Thymus (tissue), 14 donors: ENCODE results near the gene SLC25A4. TPM values are rescaled to one million over a fixed set of nuclear protein-coding genes. Genes with fewer than 3 reads are reported as not detected.

Experiments used
- DNase-seq, 9 donors: peaks; one replicate each; pipeline ENCODE4 v3.0.0-alpha.2; 2013; ENCODE audit warnings: low spot score in 9 of 9, low read depth in 6 of 9, missing footprints in 1 of 9
- H3K27ac ChIP-seq, 2 donors: one replicate each; pipeline ENCODE4 v1.5.1; 2013; ENCODE audit warnings: control low read depth in 1 of 2, low read depth in 1 of 2, low read length in 1 of 2, mild to moderate bottlenecking in 1 of 2, moderate library complexity in 1 of 2
- H3K27me3 ChIP-seq, 2 donors: one replicate each; pipeline ENCODE4 v1.5.1; 2013; ENCODE audit warnings: low read length in 1 of 2; ENCODE audit not compliant: control insufficient read depth in 2 of 2, insufficient read depth in 1 of 2
- H3K36me3 ChIP-seq, 2 donors: one replicate each; pipeline ENCODE4 v1.5.1; 2013; ENCODE audit warnings: low read length in 1 of 2, mild to moderate bottlenecking in 1 of 2, moderate library complexity in 1 of 2; ENCODE audit not compliant: control insufficient read depth in 2 of 2, insufficient read depth in 2 of 2
- H3K4me1 ChIP-seq, 2 donors: one replicate each; pipeline ENCODE4 v1.5.1; 2013; ENCODE audit warnings: low read length in 2 of 2; ENCODE audit not compliant: control insufficient read depth in 2 of 2, insufficient read depth in 2 of 2
- H3K4me3 ChIP-seq, 2 donors: one replicate each; pipeline ENCODE4 v1.5.1; 2013; ENCODE audit warnings: low read length in 2 of 2, control low read depth in 1 of 2, mild to moderate bottlenecking in 1 of 2
- H3K9me3 ChIP-seq, 2 donors: one replicate each; pipeline ENCODE4 v1.5.1; 2013; ENCODE audit warnings: low read length in 1 of 2, mild to moderate bottlenecking in 1 of 2; ENCODE audit not compliant: control insufficient read depth in 2 of 2, insufficient read depth in 1 of 2
- WGBS: extraction: QIAGEN DNeasy Blood & Tissue Kit; methylation state at CpG from one replicate; pipeline ENCODE4 v1.1.7; 2013; 5-methylcytosine and 5-hydroxymethylcytosine counted together
- long read RNA-seq, 10 donors: transcript quantifications; one replicate each; lab custom pipeline, GENCODE V29; 2026
- polyA plus RNA-seq: library from polyadenylated mRNA; stranded (reverse); fragments of 200-250 nt; gene quantifications from one replicate; pipeline ENCODE4 v1.2.3, GENCODE V29; 2013
- total RNA-seq: library from RNA; stranded (reverse); fragments of 120-200 nt; gene quantifications from one replicate; pipeline ENCODE4 v1.2.4, GENCODE V29; 2013
- donor health status: healthy.

The SLC25A4 gene
- total RNA-seq (5.7 TPM), polyA plus RNA-seq (15.0 TPM)
- long read RNA-seq, donor 1, full-length matches to known transcripts, result 3 of 3 reads
- long read RNA-seq, donor 1, partial matches to known transcripts, result 0 of 3 reads
- long read RNA-seq, donor 1, other reads (novel, unspliced or antisense), result 0 of 3 reads
- long read RNA-seq, donor 2, result 0 reads
- long read RNA-seq, donor 3, full-length matches to known transcripts, result 25 of 38 reads
- long read RNA-seq, donor 3, partial matches to known transcripts, result 13 of 38 reads
- long read RNA-seq, donor 3, other reads (novel, unspliced or antisense), result 0 of 38 reads
- long read RNA-seq, donor 4, full-length matches to known transcripts, result 12 of 17 reads
- long read RNA-seq, donor 4, partial matches to known transcripts, result 5 of 17 reads
- long read RNA-seq, donor 4, other reads (novel, unspliced or antisense), result 0 of 17 reads
- long read RNA-seq, donor 5, full-length matches to known transcripts, result 20 of 29 reads
- long read RNA-seq, donor 5, partial matches to known transcripts, result 9 of 29 reads
- long read RNA-seq, donor 5, other reads (novel, unspliced or antisense), result 0 of 29 reads
- long read RNA-seq, donor 6, full-length matches to known transcripts, result 6 of 6 reads
- long read RNA-seq, donor 6, partial matches to known transcripts, result 0 of 6 reads
- long read RNA-seq, donor 6, other reads (novel, unspliced or antisense), result 0 of 6 reads
- long read RNA-seq, donor 7, full-length matches to known transcripts, result 26 of 45 reads
- long read RNA-seq, donor 7, partial matches to known transcripts, result 19 of 45 reads
- long read RNA-seq, donor 7, other reads (novel, unspliced or antisense), result 0 of 45 reads
- long read RNA-seq, donor 8, full-length matches to known transcripts, result 4 of 4 reads
- long read RNA-seq, donor 8, partial matches to known transcripts, result 0 of 4 reads
- long read RNA-seq, donor 8, other reads (novel, unspliced or antisense), result 0 of 4 reads
- long read RNA-seq, donor 9, full-length matches to known transcripts, result 14 of 29 reads
- long read RNA-seq, donor 9, partial matches to known transcripts, result 15 of 29 reads
- long read RNA-seq, donor 9, other reads (novel, unspliced or antisense), result 0 of 29 reads
- long read RNA-seq, donor 10, full-length matches to known transcripts, result 7 of 7 reads
- long read RNA-seq, donor 10, partial matches to known transcripts, result 0 of 7 reads
- long read RNA-seq, donor 10, other reads (novel, unspliced or antisense), result 0 of 7 reads

GRCh38 chr4:185142912-185143600, at the start of gene SLC25A4:
SLC25A4 (plus strand) TSS chr4:185143266; CDS start chr4:185143373, 107 bp downstream.
- peak; percentile 38 to 90 (median 74) for DNase-seq
- peaks cover 2 to 6% of the 10 kb centered on the region in 2 donors for H3K4me1 ChIP-seq

GRCh38 chr4:185093603-185094002, 49.5 kb upstream of the SLC25A4 start:
- 93% methylated on average over 3 of the region's 3 CpGs for WGBS
- no peaks in the 10 kb centered on the region for H3K27me3 ChIP-seq

More at GRCh38 chr4:185142912-185143600, at the start of gene SLC25A4:
- Histone ChIP-seq H3K4me3 (peak within 1 kb of the TSS; percentile 56 to 65), H3K27me3 (peaks cover 25 to 64% of the 10 kb centered on the region in 2 donors), H3K36me3 (no peaks in the 10 kb centered on the region), H3K27ac (no peak within 1 kb of the TSS), H3K9me3 (no peaks in the 10 kb centered on the region)
- WGBS, result under 1% methylated on average over 87 of the region's 87 CpGs

GRCh38 chr4:185096032-185096653, 46.9 kb upstream of the SLC25A4 start:
- Histone ChIP-seq H3K9me3 (no peaks in the 10 kb centered on the region), H3K27ac (no peak overlapping the region), H3K27me3 (peaks cover 0 to 10% of the 10 kb centered on the region in 2 donors), H3K36me3 (no peaks in the 10 kb centered on the region), H3K4me1 (no peaks in the 10 kb centered on the region), H3K4me3 (no peak overlapping the region)
- DNase-seq, result peak in 4 of 9 donors; percentile 4 to 42 (median 18)
- 63% methylated on average over 2 of the region's 2 CpGs for WGBS

More at GRCh38 chr4:185093603-185094002, 49.5 kb upstream of the SLC25A4 start:
- no peak overlapping the region for H3K4me3 ChIP-seq
- no peaks in the 10 kb centered on the region for H3K9me3 ChIP-seq
- no peak for DNase-seq
- no peaks in the 10 kb centered on the region for H3K36me3 ChIP-seq
- no peak overlapping the region for H3K27ac ChIP-seq
- no peaks in the 10 kb centered on the region for H3K4me1 ChIP-seq

GRCh38 chr4:185098474-185098873, 44.6 kb upstream of the SLC25A4 start:
- H3K27me3 ChIP-seq, result peaks cover 4 to 12% of the 10 kb centered on the region in 2 donors
- H3K36me3 ChIP-seq, result no peaks in the 10 kb centered on the region
- no peaks in the 10 kb centered on the region for H3K4me1 ChIP-seq
- H3K9me3 ChIP-seq, result no peaks in the 10 kb centered on the region
- no peak overlapping the region for H3K4me3 ChIP-seq
- DNase-seq, result no peak
- H3K27ac ChIP-seq, result no peak overlapping the region

DNA sequence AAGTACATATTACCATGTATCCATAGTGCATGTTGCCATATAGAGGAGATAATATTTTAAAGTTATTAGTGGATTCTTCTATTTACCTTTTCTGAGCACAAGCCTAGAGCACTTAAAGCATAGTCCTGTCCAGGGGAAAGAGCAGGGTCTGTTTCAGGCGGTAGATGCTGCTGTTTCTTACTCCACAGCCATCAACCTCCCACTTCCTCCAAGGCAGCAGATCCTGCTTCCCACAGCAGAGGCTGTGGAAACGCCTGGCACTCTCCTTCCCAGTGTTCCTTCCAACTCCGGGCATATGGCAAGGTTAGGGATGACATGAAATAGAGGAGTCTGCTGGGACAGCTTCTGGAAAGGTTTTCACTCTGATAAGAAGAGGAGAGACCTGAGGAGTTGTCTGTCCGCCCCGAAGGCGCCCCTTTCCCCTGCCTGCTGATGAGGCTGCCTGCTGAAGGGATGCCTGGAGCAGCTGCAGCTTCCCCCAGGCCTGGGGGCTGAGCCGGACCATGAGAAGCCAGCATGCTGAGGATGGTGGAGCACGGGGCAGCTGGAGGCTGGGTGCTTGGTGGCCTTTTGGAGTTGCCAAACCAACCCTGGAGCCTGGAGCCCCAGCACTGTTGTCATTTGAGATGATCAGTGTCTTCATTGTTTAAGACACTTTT, 43.9 kb upstream of the SLC25A4 start:
- no peak overlapping the region for H3K4me3 ChIP-seq
- H3K9me3 ChIP-seq, result no peaks in the 10 kb centered on the region
- no peak for DNase-seq
- H3K36me3 ChIP-seq, result no peaks in the 10 kb centered on the region
- peaks cover 4 to 14% of the 10 kb centered on the region in 2 donors for H3K27me3 ChIP-seq
- H3K4me1 ChIP-seq, result no peaks in the 10 kb centered on the region
- no peak overlapping the region for H3K27ac ChIP-seq
- WGBS, result 79% methylated on average over 8 of the region's 8 CpGs

DNA sequence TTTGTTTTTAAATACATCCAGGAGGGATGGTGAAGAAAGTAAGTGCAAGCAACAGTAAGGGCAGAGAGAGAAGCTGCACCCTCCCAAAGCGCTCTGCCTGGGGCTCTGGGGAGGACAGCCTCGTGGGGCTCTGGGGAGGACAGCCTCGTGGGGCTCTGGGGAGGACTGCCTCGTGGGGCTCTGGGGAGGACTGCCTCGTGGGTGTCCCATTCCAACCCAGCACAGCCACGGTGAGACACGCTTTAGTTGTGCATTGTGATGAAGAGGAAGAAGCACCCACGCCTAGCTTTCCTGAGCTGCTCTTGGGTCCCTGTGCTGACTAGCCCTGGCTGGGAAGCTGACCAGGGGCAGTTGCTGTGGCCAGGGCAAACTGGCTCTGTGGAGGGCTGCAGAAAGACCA, 43.1 kb upstream of the SLC25A4 start:
- DNase-seq, result no peak
- peaks cover 4 to 14% of the 10 kb centered on the region in 2 donors for H3K27me3 ChIP-seq
- H3K9me3 ChIP-seq, result no peaks in the 10 kb centered on the region
- H3K4me1 ChIP-seq, result no peaks in the 10 kb centered on the region
- H3K4me3 ChIP-seq, result no peak overlapping the region
- WGBS, result 91% methylated on average over 8 of the region's 8 CpGs
- H3K27ac ChIP-seq, result no peak overlapping the region
- no peaks in the 10 kb centered on the region for H3K36me3 ChIP-seq

GRCh38 chr4:185100423-185100822, 42.6 kb upstream of the SLC25A4 start:
- Histone ChIP-seq H3K36me3 (no peaks in the 10 kb centered on the region), H3K9me3 (no peaks in the 10 kb centered on the region), H3K27me3 (peaks cover 4 to 14% of the 10 kb centered on the region in 2 donors), H3K4me1 (no peaks in the 10 kb centered on the region), H3K4me3 (no peak overlapping the region), H3K27ac (no peak overlapping the region)
- WGBS, result 90% methylated on average over 7 of the region's 7 CpGs
- DNase-seq, result no peak
